ENCODE results near the gene COL5A1. TPM values are rescaled to one million over a fixed set of nuclear protein-coding genes. Genes with fewer than 3 reads are reported as not detected.
"Not testable (repeated sequence)": the region's sequence is repeated elsewhere in the genome, so short reads cannot be mapped to it uniquely, and the experiment has no call there.

COL5A1 gene
- total RNA-seq, 1 donor from 2014 or later, result 42.6 TPM

- DNase-seq (ENCODE audit: low spot score), result no peak
Observed at GRCh38 chr9:134852906-134853654, 211.5 kb downstream of the COL5A1 start.

GRCh38 chr9:134853893-134854292, 212.3 kb downstream of the COL5A1 start:
- DNase-seq (ENCODE audit: low spot score), result no peak

DNA sequence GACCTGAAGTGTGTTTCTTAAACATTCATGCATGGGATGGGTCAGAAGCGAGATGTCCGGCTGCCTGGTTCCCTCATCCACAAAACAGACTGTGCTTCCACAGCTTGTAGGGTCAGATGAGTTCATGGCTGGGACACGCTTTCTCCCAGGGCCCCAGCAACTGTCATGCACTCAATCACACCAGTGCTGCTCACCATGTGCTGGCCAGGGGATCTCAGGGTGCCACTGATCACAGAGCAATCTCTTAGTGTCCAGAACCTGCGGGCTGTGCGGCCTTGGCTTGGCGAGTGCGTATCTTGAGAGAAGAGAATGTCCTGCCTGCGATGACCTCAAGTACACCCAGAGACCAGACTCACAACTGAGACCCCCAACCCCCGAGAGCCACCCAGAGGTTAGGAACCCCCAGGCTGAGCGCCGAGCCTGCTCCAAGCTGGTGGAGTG, 213.0 kb downstream of the COL5A1 start:
- DNase-seq (ENCODE audit: low spot score), result no peak

GRCh38 chr9:134855231-134855899, 213.8 kb downstream of the COL5A1 start:
- DNase-seq (ENCODE audit: low spot score), result no peak

DNA sequence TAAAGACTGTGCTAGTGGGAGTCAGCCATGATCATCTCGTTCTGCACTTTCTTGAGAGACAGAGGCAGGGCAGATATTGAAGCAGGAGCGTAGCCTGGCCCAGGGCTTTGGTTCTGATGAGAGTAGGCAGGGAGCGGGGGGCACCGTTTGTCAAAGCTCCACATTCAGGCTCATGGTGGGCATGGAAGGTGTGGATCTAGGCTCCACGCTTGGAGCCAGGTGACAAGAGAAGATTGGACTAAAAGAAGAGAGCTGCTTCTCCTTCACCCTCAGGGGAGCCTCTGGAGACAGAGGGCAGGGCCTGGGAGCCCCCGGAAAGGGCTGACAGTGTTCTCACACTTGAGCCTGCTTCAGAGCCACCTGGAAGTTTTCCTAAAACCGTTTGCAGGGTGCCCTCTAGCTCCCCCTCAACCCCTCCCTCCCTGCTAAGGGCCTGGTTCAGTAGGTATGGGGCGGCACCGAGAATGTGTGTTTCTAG, 214.3 kb downstream of the COL5A1 start:
- DNase-seq (ENCODE audit: low spot score), result no peak

DNA sequence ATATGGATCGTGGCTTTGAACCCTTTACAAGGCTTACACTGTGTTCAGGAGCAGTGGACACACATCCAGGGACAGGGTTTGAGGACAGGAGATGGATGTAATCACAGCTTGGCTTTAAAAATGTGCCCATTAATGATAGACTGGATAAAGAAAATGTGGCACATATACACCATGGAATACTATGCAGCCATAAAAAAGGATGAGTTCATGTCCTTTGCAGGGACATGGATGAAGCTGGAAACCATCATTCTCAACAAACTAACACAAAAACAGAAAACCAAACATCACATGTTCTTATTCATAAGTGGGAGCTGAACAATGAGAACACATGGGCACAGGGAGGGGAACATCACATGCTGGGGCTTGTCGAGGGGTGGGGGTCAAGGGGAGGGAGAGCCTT, 215.8 kb downstream of the COL5A1 start:
- not testable (repeated sequence) for DNase-seq (ENCODE audit: low spot score)

DNA sequence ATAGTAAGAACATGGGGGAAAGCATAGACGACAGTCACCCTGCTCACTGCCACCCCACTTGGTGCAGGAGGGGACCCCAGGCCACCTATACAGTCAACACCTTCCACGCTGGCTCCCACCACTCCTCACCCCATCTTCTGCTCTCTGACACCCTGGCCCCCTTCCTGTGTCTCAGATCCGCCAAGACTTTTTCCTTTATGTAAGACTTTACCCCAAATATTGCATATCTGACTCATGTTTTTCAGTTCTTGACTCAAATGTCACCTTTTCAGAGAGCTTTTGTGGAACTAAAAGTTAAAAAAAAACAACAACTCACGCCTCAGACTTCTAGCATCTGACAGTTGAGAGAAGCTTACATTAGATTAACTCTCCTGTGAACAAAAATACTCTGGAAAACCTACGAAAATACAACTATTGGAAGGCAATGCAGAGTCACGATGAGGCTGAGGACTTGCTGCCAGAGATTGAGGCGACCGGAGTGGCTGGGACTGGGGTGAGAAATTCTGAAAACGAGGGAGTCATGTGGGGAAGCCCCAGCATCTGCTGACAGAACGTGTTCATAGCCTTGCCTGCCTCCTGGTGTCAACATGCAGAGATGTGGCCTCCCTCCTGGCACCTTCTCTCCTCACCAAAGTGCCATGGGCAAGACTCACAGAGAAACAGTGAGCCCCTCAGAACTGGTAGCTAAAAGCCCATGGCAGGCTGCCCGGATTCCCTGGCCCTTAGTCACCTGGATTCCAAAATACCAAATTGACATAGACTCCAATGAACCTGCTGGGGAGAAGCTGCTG, 216.6 kb downstream of the COL5A1 start:
- no peak for DNase-seq (ENCODE audit: low spot score)

DNA sequence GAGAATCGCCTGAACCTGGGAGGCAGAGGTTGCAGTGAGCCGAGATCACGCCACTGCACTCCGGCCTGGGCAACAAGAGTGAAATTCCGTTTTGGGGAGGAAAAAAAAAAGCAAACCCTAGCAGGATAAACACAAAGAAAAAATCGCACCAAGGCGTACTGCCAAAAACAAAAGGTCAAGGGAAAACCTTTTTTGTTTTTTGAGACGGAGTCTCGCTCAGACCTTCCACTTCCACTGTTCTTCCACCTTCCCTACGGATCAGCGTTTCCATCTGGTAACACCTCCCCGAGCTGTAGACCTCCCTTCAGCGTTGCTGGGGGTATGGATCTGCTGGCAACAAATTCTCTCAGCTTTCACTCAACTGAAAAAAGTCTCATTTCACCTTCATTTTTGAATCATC, 218.9 kb downstream of the COL5A1 start:
- DNase-seq (ENCODE audit: low spot score), result no peak

DNA sequence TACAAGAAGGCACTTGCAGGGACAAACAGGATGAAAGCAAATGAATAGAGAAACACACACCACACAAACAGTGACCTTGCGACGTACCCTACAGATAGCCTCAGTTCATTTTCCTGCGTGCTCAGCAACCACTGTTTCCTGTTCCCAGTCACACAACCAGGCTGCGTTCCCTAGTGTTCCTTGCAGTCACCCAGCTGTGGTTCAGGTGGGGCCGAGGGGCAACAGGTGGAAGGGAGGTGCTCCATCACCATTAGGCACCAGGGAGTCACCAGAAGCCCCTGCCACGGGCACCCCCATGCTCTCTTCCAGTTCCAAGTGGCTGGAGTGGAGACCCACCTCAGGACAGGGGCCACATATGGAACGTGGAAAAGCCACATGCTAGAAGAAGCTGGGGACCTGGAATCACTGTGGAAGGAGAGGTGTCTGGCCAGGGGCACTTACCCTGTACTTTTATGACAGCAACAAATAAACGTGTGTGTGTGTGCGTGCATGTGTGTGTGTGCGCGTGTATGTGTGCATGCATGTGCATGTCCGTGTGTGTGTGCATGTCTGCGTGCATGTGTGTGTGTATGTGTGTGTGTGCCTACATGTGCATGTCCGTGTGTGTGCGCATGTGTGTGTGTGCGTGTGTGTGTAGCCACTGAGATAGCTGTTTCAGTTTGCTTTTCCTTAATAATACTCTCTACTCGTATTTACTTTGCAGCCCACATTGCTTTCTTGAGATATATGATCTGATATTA, 220.2 kb downstream of the COL5A1 start:
- no peak for DNase-seq (ENCODE audit: low spot score)

- DNase-seq (ENCODE audit: low spot score), result no peak
Observed at GRCh38 chr9:134863306-134863902, 221.8 kb downstream of the COL5A1 start.

DNA sequence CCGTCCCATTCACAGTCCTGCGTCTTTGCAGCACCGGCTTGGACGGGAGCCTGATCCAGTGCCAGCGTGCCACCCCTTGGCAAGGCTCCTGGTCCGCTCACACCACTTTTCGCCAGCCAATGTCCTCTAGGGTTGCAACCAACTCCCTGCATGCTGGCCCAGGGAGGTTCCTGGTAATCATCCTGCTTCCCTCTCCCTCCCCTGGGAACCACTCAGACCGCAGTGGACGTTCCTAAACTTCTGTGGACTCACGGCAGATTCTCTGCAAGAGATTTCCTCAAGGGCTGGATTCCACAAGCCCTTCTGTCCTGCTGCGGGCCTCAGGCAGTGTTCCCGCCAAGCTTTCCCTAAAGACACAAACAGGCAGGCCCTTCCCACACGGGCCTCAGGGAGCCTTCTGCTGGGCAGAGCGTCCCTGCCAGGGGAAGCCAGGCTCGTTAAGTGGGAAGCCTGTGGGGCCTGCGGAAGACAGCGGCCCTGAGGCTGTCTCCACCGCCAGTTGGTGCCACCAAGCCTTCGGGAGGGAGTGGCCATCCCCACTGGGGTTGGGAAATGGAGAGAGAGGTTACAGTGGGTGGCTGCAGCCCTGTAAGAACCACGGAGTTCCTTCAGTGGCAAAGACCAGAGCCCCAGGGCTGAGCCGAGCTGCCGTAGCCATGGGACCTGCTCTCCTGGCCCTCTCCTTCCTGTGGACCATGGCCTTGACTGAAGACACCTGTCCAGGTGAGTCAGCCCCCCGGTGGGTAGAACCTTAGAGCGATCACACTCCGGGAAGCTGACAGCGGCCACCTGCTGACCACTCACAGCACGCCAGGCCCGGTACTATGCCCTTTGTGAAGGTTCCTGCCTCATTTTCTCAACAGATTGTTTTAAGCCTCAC, 222.6 kb downstream of the COL5A1 start:
- DNase-seq (ENCODE audit: low spot score), result no peak

DNA sequence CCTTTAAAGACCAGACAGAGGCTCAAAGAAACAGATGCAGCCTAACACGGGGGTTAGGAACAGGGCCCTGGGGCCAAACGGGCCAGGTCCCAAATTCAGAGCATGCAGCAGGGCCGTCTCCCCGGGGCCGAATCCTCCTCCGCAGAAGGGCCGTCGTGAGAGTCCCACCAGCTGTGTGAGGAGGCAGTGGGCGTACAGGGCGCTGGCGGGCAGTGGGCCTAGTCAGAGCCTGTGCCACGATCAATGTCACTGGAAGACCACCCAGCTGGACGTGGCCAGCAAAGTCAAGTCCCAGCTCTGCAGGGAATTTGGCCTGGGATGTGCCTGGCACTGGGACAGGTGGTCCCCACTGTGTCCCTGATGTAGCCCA, 223.2 kb downstream of the COL5A1 start:
- DNase-seq (ENCODE audit: low spot score), result no peak

DNA sequence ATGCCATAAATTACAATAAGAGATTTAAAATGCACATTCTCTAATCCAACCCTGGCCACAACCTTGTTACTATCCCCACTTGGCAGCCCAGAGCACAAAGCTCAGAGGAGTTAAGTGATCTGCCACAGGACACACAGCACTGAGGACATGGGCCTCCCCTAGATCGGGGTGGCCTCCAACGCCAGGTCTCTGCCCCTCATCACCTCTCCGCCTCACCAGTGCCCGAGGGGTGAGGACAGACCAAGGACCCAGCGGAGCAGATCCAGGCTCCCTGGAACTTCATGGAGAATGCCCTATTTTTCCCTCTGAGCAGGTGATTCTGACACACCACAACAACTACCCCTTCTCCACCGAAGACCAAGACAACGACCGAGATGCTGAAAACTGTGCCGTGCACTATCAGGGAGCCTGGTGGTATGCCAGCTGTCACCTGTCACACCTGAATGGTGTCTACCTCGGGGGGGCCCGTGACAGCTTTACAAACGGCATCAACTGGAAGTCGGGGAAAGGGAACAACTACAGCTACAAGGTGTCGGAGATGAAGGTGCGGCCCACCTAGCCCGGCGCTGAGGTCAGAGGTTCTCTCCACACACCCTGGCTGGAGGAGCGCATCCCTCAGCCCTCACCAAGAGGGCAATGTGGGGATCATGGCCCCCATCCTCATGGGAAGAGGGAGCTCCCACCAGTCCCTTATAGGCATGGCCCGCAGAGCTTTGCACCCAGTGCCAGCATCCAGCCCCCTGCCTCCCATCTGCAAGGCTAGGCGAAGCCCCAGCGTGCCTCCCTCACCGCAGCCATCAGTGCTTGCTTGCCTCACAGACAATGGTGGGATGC, 226.5 kb downstream of the COL5A1 start:
- DNase-seq (ENCODE audit: low spot score), result no peak

DNA sequence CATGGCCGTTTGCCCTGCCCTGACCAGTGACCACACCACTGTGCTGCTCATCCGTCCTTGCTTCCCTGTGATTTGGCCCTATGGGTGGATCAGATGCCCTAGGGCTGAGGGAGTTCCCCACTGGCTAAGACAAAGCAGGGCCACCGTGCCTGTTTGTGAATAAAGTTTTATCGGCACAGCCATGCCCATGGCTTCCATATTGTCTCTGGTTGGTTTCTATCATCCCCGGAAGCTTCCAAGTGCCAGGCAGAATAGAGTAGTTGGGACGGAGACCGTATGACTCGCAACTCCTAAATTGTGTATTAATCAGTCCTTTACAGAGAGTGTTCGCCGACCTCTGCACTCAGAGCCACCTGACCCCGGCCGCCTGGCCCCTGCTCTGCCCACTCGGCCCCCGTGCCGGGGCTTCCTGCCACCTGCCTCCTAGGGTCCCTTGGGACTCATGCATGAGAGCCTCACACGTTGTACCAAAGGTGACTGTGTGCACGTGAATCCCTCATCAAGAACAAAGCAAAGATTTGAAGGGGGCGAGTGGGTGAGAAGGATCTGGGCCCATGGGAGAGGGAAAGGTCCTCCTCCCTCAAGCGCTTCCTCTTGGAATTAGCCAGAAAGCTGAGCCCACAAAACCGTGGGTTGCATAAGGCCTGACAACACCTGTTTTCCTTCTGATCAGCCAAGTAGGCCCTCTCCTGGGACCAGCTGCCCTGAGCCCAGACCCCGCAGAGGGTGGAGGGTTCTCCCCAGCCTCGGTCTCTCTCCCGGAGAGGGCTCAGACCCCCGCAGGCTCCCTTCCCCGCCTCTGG, 227.3 kb downstream of the COL5A1 start:
- no peak for DNase-seq (ENCODE audit: low spot score)

DNA sequence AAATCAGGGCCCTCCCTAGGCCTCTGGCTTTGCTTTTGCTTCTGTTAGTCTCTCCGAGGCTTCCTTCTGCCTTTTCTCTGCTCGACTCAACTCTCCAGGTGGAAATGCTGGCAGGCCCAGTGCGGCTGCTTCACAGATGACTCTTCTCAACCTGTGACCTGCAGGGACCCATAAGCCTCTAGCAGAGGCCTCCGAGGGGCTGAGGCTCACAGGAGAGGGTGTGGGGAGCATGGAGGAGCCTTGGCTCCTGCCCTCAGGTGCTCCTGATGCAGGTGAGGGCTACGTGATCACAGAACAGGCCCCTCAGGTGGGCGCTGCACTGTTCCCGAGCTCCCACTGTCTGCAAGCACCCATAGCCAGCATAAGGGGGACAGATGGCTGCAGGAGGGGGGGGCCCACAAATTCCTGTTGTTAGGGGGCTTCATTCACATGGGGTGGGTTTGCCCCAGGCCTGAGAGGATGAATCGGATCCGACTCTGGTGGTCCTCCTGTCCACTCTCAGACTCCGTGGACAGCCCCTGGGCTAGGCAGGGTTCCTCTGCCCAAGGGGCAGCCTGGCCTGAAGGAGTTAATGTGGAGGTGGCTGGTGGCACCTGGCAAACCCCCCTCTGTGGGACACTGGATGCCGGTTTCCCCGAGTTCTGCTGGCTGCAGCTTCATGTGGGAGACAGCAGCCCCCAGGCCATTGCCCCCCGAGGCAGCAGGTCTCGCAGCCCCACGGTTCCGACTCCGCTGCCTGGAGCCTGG, 228.1 kb downstream of the COL5A1 start:
- no peak for DNase-seq (ENCODE audit: low spot score)

DNA sequence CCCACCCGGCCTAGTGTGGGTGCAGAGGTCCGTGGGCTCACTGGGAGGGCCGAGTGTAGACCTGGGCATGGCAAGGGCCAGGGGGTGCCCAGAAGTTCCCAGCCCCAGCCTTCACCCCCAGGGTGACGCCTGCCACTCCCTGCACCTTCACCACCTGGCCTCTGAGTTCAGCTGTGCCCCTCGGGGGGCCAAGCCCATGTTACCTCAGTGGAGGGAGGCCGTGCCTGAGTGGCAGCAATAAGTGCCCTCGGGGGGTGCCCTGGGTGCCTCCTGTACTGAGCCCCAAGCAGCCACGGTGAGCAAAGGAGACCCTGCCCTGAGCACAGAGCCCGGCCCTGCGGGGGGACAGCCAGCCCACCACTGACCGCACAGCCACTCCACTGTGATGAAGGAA, 228.7 kb downstream of the COL5A1 start:
- DNase-seq (ENCODE audit: low spot score), result no peak

DNA sequence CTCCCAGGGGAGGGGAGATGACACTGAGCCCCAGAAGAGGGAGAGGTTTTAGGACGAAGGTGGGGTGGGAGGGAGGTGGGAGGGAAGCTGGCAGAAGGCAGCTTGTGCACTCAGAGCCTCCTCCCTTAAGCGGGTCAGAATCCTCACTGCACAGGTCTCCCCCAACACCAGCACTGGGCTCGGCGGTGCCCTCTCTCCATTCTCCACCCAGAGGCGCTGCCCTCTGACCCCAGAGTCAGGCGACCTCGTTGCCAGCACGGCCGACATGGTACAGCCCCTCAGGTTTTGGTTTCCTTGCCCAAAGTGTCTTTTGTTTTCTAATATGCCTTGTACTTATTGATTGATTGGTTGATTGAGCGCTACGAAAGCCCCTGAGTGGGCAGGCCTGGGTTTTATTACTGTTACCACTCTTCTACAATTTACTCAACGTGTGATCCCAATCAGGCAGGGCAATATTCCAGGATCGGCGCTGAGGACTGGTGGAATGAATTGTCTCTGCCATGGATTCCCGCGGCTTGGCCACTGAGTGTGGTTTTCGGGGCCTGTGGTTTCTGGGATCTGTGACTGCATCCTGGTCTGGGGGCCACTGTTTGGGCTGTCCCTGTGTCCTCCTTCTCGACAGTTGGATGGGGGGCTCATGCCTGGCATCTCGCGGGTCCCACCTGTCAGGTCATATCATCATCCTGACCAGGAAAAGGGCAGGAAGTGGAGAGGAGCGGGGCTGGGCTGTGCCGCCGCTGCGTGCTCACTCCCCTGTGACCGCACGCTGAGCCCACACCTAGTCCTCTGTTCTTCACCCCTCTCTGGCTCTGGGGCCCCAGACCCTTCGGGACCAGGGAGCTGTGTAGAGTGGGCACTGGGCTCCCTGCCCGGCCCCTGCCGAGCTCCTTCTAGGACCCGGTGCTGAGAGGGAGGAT, 229.4 kb downstream of the COL5A1 start:
- no peak for DNase-seq (ENCODE audit: low spot score)

Measured in mucosa of gallbladder (tissue), 1 donor.